HEK293 (cell line): ENCODE measurements around the gene ADAMTS9.

Source experiments
- CTCF ChIA-PET: fragments of 350-600 bp; formaldehyde crosslinking; extraction: SDS; loops from one replicate; lab custom pipeline; 2021; ENCODE audit warnings: antibody characterized with exemption; lab: Yijun Ruan, JAX
- POLR2A ChIA-PET: fragments of 300-600 bp; formaldehyde crosslinking; extraction: SDS; loops from one replicate; lab custom pipeline; 2020; ENCODE audit warnings: antibody characterized with exemption, inconsistent platforms; lab: Yijun Ruan, JAX
- H3K27ac ChIP-seq: fragments of 200-500 bp; sonication (Bioruptor generic); 2 replicates; pipeline ENCODE4 v1.5.1; 2014; ENCODE audit warnings: low read depth, low read length, control low read depth, inconsistent platforms; ENCODE audit errors: extremely low read depth
- H3K36me3 ChIP-seq, 2 experiments: fragments of 200-500 bp in 1 of 2; sonication (Bioruptor generic) in 1 of 2; 1 replicate in 1 of 2; 2 replicates in 1 of 2; pipeline ENCODE4 v1.5.1; 2014 to 2017; ENCODE audit warnings: inconsistent platforms in 2 of 2, low read length in 2 of 2; ENCODE audit not compliant: control insufficient read depth in 2 of 2, insufficient read depth in 1 of 2
- H3K4me1 ChIP-seq: fragments of 200-500 bp; sonication (Bioruptor generic); 2 replicates; pipeline ENCODE4 v1.5.1; 2014; ENCODE audit warnings: mild to moderate bottlenecking, low read length, inconsistent platforms; ENCODE audit not compliant: control insufficient read depth, insufficient read depth
- H3K4me3 ChIP-seq: 2 replicates; pipeline ENCODE4 v1.5.1; 2011; ENCODE audit warnings: low read depth, mild to moderate bottlenecking, control low read depth, low read length, moderate library complexity
- H3K9me3 ChIP-seq: fragments of 200-500 bp; sonication (Bioruptor generic); 2 replicates; pipeline ENCODE4 v1.5.1; 2014; ENCODE audit warnings: low read depth, low read length, inconsistent platforms; ENCODE audit not compliant: control insufficient read depth, insufficient read depth
- BCL11B ChIP-seq: fragments of 450-650 bp; formaldehyde crosslinking; IDR thresholded peaks from 2 replicates; pipeline ENCODE4 v1.5.1; 2016; ENCODE audit warnings: low read depth, missing biosample characterization, missing genetic modification characterization
- EGR2 ChIP-seq: fragments of 450-650 bp; formaldehyde crosslinking; IDR thresholded peaks from 2 replicates; pipeline ENCODE4 v1.5.1; 2016; ENCODE audit warnings: low read depth, missing biosample characterization, missing genetic modification characterization
- GFI1B ChIP-seq: fragments of 450-650 bp; formaldehyde crosslinking; IDR thresholded peaks from 2 replicates; pipeline ENCODE4 v1.5.1; 2016; ENCODE audit warnings: missing biosample characterization, missing genetic modification characterization
- INSM2 ChIP-seq: fragments of 450-650 bp; formaldehyde crosslinking; IDR thresholded peaks from 2 replicates; pipeline ENCODE4 v1.5.1; 2016; ENCODE audit warnings: missing biosample characterization, missing genetic modification characterization
- ZBTB17 ChIP-seq: fragments of 450-650 bp; formaldehyde crosslinking; IDR thresholded peaks from 2 replicates; pipeline ENCODE4 v1.5.1; 2016; ENCODE audit warnings: missing biosample characterization, missing genetic modification characterization
- ZBTB26 ChIP-seq: fragments of 450-650 bp; formaldehyde crosslinking; optimal IDR thresholded peaks from 2 replicates; pipeline ENCODE3; 2016; ENCODE audit warnings: missing biosample characterization, mild to moderate bottlenecking, missing genetic modification characterization
- ZNF140 ChIP-seq: fragments of 450-650 bp; formaldehyde crosslinking; IDR thresholded peaks from 2 replicates; pipeline ENCODE4 v1.5.1; 2016; ENCODE audit warnings: missing biosample characterization, missing genetic modification characterization
- ZNF404 ChIP-seq: fragments of 450-650 bp; formaldehyde crosslinking; IDR thresholded peaks from 2 replicates; pipeline ENCODE4 v1.5.1; 2017; ENCODE audit warnings: missing biosample characterization, missing genetic modification characterization
- ZNF518A ChIP-seq: fragments of 450-650 bp; formaldehyde crosslinking; conservative IDR thresholded peaks from 2 replicates; pipeline ENCODE4 v1.5.1; 2016; ENCODE audit warnings: low read depth, missing biosample characterization, missing genetic modification characterization
- ZNF585B ChIP-seq: fragments of 450-650 bp; formaldehyde crosslinking; IDR thresholded peaks from 2 replicates; pipeline ENCODE4 v1.5.1; 2016; ENCODE audit warnings: missing biosample characterization, missing genetic modification characterization
- ZNF621 ChIP-seq: fragments of 450-650 bp; formaldehyde crosslinking; IDR thresholded peaks from 2 replicates; pipeline ENCODE4 v1.5.1; 2017; ENCODE audit warnings: missing biosample characterization, missing genetic modification characterization
- ZNF654 ChIP-seq: fragments of 450-650 bp; formaldehyde crosslinking; IDR thresholded peaks from 2 replicates; pipeline ENCODE4 v1.5.1; 2016; ENCODE audit warnings: low read depth, missing biosample characterization, missing genetic modification characterization
- ZSCAN30 ChIP-seq: fragments of 450-650 bp; IDR thresholded peaks from 2 replicates; pipeline ENCODE4 v1.5.1; 2018; ENCODE audit warnings: missing biosample characterization, mild to moderate bottlenecking, missing genetic modification characterization, moderate library complexity
- TF ChIP-seq, protein P1 (sequence below): fragments of 450-650 bp; formaldehyde crosslinking; IDR thresholded peaks from 2 replicates; pipeline ENCODE4 v1.5.1; 2016; ENCODE audit warnings: missing biosample characterization, missing genetic modification characterization
- TF ChIP-seq, protein P2 (sequence below): fragments of 450-650 bp; formaldehyde crosslinking; IDR thresholded peaks from 2 replicates; pipeline ENCODE4 v1.5.1; 2016; ENCODE audit warnings: missing biosample characterization, missing genetic modification characterization
- TF ChIP-seq, protein P3 (sequence below): fragments of 450-650 bp; formaldehyde crosslinking; IDR thresholded peaks from 2 replicates; pipeline ENCODE4 v1.5.1; 2016; ENCODE audit warnings: missing biosample characterization, missing genetic modification characterization

ADAMTS9 gene

GRCh38 chr3:64549869-64550268 is 137.9 kb downstream of the ADAMTS9 start:
- TF ChIP-seq ZNF621 (tag by site-specific recombination) (no peak), ZNF518A (tag by site-specific recombination) (no peak), ZSCAN30 (tag by site-specific recombination) (no peak), ZNF585B (tag by site-specific recombination) (no peak), ZNF654 (tag by site-specific recombination) (no peak), EGR2 (tag by site-specific recombination) (no peak), GFI1B (no peak), ZNF140 (no peak), ZBTB17 (tag by site-specific recombination) (no peak), ZBTB26 (tag by site-specific recombination) (no peak), BCL11B (no peak), ZNF404 (no peak), INSM2 (tag by site-specific recombination) (no peak)
- TF ChIP-seq, protein P1, sequence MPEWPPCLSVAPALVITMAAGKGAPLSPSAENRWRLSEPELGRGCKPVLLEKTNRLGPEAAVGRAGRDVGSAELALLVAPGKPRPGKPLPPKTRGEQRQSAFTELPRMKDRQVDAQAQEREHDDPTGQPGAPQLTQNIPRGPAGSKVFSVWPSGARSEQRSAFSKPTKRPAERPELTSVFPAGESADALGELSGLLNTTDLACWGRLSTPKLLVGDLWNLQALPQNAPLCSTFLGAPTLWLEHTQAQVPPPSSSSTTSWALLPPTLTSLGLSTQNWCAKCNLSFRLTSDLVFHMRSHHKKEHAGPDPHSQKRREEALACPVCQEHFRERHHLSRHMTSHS (tag by site-specific recombination): no peak
- TF ChIP-seq, protein P2, sequence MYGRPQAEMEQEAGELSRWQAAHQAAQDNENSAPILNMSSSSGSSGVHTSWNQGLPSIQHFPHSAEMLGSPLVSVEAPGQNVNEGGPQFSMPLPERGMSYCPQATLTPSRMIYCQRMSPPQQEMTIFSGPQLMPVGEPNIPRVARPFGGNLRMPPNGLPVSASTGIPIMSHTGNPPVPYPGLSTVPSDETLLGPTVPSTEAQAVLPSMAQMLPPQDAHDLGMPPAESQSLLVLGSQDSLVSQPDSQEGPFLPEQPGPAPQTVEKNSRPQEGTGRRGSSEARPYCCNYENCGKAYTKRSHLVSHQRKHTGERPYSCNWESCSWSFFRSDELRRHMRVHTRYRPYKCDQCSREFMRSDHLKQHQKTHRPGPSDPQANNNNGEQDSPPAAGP: no peak
- TF ChIP-seq, protein P3, sequence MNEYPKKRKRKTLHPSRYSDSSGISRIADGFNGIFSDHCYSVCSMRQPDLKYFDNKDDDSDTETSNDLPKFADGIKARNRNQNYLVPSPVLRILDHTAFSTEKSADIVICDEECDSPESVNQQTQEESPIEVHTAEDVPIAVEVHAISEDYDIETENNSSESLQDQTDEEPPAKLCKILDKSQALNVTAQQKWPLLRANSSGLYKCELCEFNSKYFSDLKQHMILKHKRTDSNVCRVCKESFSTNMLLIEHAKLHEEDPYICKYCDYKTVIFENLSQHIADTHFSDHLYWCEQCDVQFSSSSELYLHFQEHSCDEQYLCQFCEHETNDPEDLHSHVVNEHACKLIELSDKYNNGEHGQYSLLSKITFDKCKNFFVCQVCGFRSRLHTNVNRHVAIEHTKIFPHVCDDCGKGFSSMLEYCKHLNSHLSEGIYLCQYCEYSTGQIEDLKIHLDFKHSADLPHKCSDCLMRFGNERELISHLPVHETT: no peak
- TF ChIP-seq, all 188 proteins: peak for 0
- CTCF ChIA-PET: no interaction called here

More at GRCh38 chr3:64549869-64550268, 137.9 kb downstream of the ADAMTS9 start:
- Histone ChIP-seq H3K36me3 (no peaks in the 10 kb centered on the region), H3K4me1 (no peaks in the 10 kb centered on the region), H3K9me3 (no peaks in the 10 kb centered on the region), H3K4me3 (no peak overlapping the region), H3K27ac (no peak overlapping the region)
- POLR2A ChIA-PET: no interaction called here
